ENCODE measurements around the gene CELSR1.

Gene CELSR1

DNA sequence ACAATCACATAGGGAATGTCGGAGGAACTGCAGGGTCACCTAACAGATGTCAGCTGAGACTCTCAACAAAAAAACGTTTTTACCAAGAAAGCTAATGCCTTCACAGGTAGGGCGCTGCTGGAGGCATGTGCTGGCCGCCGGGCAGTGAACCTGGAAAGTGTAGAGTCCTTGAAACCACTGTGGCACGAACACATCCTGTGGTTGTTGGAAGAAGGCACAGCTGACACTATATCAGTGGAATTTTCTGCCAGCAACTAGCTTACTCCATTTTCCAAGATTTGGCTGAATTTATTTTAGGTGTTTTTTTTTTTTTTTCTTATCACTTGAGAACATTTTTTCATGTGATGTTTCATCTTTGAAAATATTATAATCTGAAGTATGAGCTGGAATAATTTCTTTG lies 187.7 kb downstream of the CELSR1 start:
- DNase-seq (ENCODE audit: low read depth), result no peak

GRCh38 chr22:46349238-46349637 lies 188.2 kb downstream of the CELSR1 start:
- DNase-seq (ENCODE audit: low read depth), result no peak

- DNase-seq (ENCODE audit: low read depth), result no peak
Measured at GRCh38 chr22:46348099-46348695, 189.2 kb downstream of the CELSR1 start.

DNA sequence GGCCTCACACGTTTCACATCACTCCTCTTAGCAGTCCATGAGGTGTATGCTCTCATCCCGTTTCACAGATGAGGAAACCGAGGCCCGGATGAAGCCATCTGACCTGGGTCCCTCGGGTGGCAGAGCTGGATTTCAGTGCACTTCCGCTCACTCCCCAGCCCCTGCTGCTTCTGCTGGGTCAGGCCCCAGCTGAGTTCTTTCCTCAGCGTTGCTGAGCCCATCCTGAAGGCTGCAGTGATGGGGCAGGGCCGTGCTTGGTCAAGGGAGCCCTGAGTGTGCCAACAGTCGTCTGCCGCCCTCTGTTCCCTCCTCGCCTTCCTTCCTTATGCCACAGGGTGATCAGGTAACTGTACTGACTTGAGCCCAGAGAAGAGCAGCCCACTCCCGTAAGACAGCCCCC lies 189.8 kb downstream of the CELSR1 start:
- no peak for DNase-seq (ENCODE audit: low read depth)

DNA sequence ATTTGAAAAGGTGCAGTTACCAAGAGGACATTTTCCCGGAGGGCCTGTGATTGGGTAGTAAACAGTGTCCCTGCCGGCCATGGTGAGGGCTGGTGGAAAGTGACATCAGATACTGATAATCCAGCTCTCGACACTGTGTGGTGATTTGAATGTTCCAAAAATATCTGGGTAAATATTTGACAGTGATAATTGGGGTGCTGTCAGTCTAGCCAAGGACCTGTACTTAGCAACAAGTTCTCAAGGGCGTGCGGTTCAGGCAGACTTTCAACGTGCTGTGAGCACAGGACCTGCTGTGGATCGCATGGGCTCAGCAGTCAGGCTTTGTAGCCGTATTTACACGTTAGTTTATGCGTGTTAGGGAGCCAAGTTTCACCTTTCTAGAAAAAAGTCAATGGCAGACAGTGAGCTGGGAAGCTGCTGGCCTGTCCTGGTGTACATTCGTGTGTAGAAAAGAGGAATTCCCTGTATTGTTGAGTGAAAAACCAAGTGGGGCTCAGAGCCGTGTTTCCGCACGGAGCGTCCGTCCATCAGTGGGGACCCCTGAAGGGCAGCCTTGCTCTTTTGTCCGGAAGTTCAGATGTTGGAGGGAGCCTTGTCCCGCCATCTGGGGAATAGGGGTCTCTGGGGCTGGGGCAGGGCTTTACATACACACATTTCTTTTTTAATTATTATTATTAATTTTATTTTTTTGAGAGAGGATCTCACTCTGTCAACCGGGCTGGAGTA lies 190.6 kb downstream of the CELSR1 start:
- no peak for DNase-seq (ENCODE audit: low read depth)

DNA sequence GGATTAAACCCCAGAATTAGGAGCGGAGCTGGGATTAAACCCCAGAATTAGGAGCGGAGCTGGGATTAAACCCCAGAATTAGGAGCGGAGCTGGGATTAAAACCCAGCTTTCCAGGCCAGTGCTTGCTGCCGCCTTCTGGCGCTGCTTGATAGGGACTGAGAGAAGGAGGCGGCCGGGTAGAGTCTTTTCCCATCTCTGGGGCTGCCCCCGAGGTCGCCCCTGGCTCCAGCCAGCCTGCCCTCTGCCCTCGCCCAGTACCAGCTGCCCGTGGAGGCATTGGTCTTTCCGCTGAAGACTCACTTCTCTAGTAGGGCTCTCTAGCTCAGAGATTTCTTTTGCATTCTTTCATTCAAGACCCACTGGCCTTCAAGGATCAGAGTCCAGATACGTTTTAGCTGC lies 196.7 kb downstream of the CELSR1 start:
- DNase-seq (ENCODE audit: low read depth), result no peak

- no peak for DNase-seq (ENCODE audit: low read depth)
Measured at GRCh38 chr22:46339956-46340355, 197.5 kb downstream of the CELSR1 start.

DNA sequence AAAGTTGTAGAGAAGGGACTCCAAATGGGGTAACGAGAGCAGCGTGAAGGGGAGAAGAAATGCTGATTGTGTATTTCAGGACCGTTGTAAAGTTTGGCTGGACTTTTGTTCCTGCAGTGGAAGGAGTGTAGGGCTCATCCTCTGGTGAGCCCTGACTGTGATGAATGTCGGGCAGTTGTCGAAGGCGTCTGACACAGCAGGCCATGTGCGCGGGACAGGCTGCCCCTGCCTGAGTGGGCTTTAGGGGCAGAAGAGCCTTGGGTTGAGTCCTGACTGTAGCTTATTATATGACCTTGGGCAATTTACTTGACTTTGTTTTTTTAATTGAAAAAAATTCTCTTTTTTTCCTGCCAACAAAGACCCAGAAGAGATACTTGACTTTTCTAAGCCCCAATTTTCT lies 198.8 kb downstream of the CELSR1 start:
- no peak for DNase-seq (ENCODE audit: low read depth)

DNA sequence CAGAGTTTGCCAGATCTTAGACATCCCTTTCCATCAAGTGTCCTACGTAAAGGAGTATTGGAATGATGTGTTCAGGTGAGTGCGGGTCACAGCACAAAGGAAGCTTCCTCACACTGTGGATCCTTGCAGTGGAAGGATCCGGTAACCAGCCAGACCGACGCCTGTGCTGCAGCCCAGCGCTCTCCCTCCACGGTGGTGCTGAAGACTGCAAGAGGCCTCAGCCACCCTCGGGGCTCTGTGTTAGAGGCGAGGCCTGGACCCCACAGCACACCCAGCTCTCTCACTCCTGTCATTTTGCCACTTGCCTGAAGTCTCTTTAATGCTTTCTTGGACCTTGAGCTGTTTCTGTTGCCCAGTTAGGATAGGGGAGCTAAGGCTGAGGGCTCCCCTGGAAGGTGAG lies 199.6 kb downstream of the CELSR1 start:
- DNase-seq (ENCODE audit: low read depth), result no peak

DNA sequence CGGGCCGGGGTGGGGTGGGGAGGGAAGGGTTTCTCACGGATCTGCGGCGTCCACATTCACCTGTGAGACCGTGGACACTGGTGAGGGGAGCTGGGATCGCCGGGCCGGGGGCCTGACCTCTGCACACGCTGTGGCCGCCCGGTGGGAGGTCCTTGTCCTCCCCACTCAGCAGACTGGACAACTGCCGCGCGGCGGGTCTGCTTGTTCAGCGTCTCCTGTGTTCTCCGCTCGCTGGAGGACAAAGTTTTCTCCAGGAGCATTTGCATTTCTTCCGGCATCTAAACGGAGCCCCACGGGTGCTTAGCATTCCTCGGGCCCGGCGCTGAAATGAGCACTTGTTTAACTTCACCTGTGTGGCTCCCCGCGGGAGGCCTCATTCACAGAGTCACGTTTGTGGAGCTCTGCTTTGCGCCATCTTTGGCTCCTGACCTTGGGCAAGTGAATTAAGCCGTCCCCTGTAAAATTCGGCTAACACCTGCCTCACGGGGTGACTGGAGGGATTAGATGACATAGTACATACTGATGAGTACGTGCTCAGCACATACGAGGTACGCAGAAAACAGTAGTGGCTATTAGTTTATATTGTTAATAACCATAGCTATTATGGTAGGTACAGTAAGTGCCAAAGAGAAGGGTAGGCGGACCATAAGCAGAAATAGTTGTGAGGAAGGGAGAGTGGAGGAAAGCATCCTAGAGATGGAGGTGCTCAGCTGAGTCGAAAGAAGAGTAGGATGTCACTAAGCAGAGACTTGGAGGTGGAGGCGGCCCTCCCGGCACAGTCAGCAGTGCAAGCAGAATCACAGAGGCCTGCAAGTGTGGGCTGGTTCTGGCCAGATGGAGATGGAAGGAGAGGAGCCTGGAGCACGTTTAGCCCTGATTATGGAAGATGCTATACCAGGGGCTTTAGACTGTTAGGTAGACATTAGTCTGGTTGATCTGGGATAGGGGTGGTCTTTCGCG lies 201.0 kb downstream of the CELSR1 start:
- DNase-seq (ENCODE audit: low read depth), result no peak

DNA sequence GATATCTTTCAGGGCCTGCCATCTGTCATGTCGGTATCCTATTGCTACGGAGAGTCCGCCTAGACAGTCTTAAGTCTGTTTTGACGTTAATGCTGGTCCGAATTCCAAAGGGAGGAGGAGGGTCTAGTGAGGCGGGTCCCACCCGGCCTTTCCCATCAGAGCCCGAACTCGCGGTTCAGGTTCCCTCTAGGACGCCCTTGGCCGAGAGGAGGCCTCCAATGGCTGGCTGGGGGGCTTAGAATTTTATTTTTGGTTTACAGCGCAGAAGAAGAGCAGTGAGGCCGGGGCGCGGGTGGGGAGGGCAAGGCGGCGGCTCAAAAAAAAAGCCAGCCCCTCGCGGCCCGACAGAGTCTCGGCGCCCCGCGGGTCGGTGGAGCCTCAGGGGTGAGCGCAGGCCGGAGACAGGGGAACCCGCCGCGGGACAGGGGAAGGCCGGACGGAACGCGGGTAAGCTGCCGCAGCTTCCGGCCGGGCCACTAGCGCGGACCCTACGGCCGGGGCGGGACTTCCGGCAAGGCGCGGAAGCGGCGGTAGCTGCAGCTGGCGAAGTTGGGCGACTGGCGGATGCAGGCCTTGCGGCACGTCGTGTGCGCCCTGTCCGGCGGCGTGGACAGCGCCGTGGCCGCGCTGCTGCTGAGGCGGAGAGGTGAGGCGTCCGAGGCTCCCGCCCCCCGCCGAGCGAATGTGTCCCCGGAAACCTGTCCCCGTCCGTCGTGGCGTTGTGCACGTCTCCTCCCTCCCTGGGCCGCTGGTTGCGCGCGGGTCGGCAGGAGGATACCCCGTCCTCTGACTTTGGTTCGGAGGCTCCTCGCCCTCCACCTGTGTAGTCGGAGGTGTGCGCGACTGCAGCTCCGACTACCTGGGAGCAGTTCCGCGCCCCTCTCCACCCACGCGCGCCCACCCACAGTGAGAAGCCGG lies 202.0 kb downstream of the CELSR1 start, which contains the start of gene TRMU:
TSS of gene TRMU (plus strand) at position 514 of the 918 bp plus-strand sequence. CDS start at position 565, 51 bp downstream.
- DNase-seq (ENCODE audit: low read depth), result peak; percentile 69

GRCh38 chr22:46331496-46331895 lies 205.9 kb downstream of the CELSR1 start:
- DNase-seq (ENCODE audit: low read depth), result no peak

GRCh38 chr22:46330426-46330825 lies 207.0 kb downstream of the CELSR1 start:
- DNase-seq (ENCODE audit: low read depth), result no peak

- no peak for DNase-seq (ENCODE audit: low read depth)
Measured at GRCh38 chr22:46329616-46330015, 207.8 kb downstream of the CELSR1 start.

- DNase-seq (ENCODE audit: low read depth), result no peak
Measured at GRCh38 chr22:46328797-46329196, 208.6 kb downstream of the CELSR1 start.

- DNase-seq (ENCODE audit: low read depth), result no peak
Measured at GRCh38 chr22:46327691-46328465, 209.5 kb downstream of the CELSR1 start.

DNA sequence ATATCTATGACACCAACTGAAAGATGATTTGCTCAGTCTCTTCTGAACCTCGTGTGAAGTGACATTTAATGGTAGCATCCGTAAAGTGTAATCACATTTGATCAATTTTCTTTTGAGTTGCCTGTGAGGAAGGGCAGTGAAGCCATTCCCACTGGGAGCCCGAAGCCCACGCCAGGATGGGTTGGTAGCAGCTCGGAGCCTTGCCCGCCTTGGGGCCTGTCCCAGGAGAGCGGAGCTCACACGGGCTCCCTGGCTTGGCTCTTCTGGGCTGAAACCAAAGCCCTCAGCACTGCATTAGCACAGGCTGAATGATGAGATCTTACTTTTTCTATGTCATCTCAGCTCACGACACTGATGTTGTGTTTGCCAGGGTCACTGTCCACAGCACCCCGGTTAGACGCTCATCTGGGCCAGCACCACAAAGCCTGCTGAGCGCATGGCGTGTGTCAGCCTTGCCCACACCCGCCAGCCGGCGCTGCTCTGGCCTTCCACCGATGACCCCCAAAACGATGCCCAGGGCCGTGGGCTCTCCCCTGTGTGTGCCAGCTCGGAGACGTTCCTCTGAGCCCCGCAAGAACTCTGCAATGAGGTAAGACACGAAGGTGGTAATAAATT lies 211.2 kb downstream of the CELSR1 start:
- no peak for DNase-seq (ENCODE audit: low read depth)

DNA sequence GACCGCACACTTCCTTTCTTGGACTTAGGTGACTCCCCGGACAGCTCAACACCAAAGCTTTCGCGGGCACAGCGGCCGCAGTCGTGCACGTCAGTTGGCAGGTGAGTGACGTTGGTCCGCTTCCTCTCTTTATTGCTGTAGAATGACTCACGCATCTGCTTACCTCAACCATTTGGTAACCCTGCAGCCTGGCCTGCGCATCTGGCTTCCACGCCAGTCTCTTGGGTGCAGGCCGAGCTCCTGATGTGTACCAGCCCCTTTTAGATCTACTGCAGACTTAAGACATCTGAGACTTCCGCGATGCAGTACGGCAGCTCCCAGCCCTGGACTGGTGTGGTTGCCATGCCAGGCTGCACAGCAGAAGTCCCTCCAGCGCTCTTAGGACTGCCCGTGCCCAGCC lies 214.3 kb downstream of the CELSR1 start:
- no peak for DNase-seq (ENCODE audit: low read depth)

GRCh38 chr22:46322711-46323110 lies 214.7 kb downstream of the CELSR1 start:
- no peak for DNase-seq (ENCODE audit: low read depth)

GRCh38 chr22:46320716-46321386 lies 216.6 kb downstream of the CELSR1 start:
- no peak for DNase-seq (ENCODE audit: low read depth)
